Panc1 (cell line): ENCODE results near the gene MTFR1L. TPM values are rescaled to one million over a fixed set of nuclear protein-coding genes. Genes with fewer than 3 reads are reported as not detected.

Experiments used
- ATAC-seq: fragments of 200-7000 bp; cut with Tn5 transposase; 2 replicates; pipeline ENCODE4 v1.9.1; 2020; ENCODE audit warnings: mild to moderate bottlenecking, moderate library complexity
- BruUV-seq: library from RNA; stranded (reverse); fragments of 400-500 nt; replicated peaks from 2 replicates; lab custom pipeline; 2021; lab: Mats Ljungman, UMichigan
- CTCF ChIA-PET: fragments of 300-600 bp; sonication (Branson Sonifier 250); formaldehyde crosslinking; loops from one replicate; lab custom pipeline; 2022; ENCODE audit warnings: antibody characterized with exemption; lab: Charles Lee
- POLR2A ChIA-PET: fragments of 300-600 bp; sonication (Branson Sonifier 250); formaldehyde crosslinking; loops from one replicate; lab custom pipeline; 2022; ENCODE audit warnings: antibody characterized with exemption; lab: Charles Lee
- DNase-seq: peaks from one replicate; pipeline ENCODE4 v3.0.0-alpha.2; 2010; ENCODE audit warnings: low read depth, low spot score
- H3K27ac ChIP-seq: 2 replicates; pipeline ENCODE4 v1.5.1; 2011; ENCODE audit warnings: mild to moderate bottlenecking, low read length, inconsistent platforms
- H3K27me3 ChIP-seq: fragments of 200-500 bp; sonication (Bioruptor generic); 2 replicates; pipeline ENCODE4 v1.6.0; 2014; ENCODE audit warnings: low read length, inconsistent platforms; ENCODE audit not compliant: control insufficient read depth, insufficient read depth
- H3K36me3 ChIP-seq: fragments of 200-500 bp; sonication (Bioruptor generic); 2 replicates; pipeline ENCODE4 v1.5.1; 2014; ENCODE audit warnings: inconsistent platforms, mild to moderate bottlenecking, low read length, moderate library complexity; ENCODE audit not compliant: control insufficient read depth, insufficient read depth
- H3K4me1 ChIP-seq: 2 replicates; pipeline ENCODE4 v1.5.1; 2011; ENCODE audit warnings: inconsistent platforms, mild to moderate bottlenecking, low read length, moderate library complexity; ENCODE audit not compliant: control insufficient read depth, insufficient read depth
- H3K4me3 ChIP-seq, 2 experiments: 2 replicates each; pipeline ENCODE4 v1.5.1; 2011 to 2012; ENCODE audit warnings: low read depth in 2 of 2, low read length in 2 of 2, mild to moderate bottlenecking in 2 of 2, inconsistent platforms in 1 of 2, moderate library complexity in 1 of 2
- H3K9me3 ChIP-seq: fragments of 200-500 bp; sonication (Bioruptor generic); 2 replicates; pipeline ENCODE4 v1.5.1; 2014; ENCODE audit warnings: low read depth, mild to moderate bottlenecking, inconsistent platforms, low read length, moderate library complexity; ENCODE audit not compliant: control insufficient read depth, insufficient read depth
- CTCF ChIP-seq: fragments of 450-650 bp; IDR thresholded peaks from 2 replicates; pipeline ENCODE4 v1.5.1; 2017; ENCODE audit warnings: mild to moderate bottlenecking
- POLR2AphosphoS5 ChIP-seq: IDR thresholded peaks from 2 replicates; pipeline ENCODE4 v1.6.1; 2012; ENCODE audit warnings: mild to moderate bottlenecking, low read depth, low read length, moderate library complexity
- REST ChIP-seq, 2 experiments: IDR thresholded peaks; 2 replicates each; pipeline ENCODE4 v1.6.1; 2011 to 2012; ENCODE audit warnings: low read depth in 2 of 2, control low read depth in 1 of 2, low read length in 1 of 2, mild to moderate bottlenecking in 1 of 2, moderate library complexity in 1 of 2; ENCODE audit not compliant: insufficient read depth in 1 of 2
- SIN3A ChIP-seq: IDR thresholded peaks from 2 replicates; pipeline ENCODE4 v1.6.1; 2012; ENCODE audit warnings: low read depth, mild to moderate bottlenecking, low read length, moderate library complexity, borderline replicate concordance; ENCODE audit not compliant: insufficient read depth
- TCF7L2 ChIP-seq: IDR thresholded peaks from 2 replicates; pipeline ENCODE4 v1.6.1; 2011; ENCODE audit warnings: mild to moderate bottlenecking, low read depth, low read length, inconsistent platforms
- in situ Hi-C: cut with HindIII; loops from 2 replicates; pipeline ENCODE4 v1.10.0; 2016; ENCODE audit warnings: low sequenced_read_pairs, low pct_unique_long_range_greater_than_20kb
- intact Hi-C: fragments of 100-400 bp; cut with micrococcal nuclease; formaldehyde crosslinking; loops from one replicate; pipeline ENCODE4 v1.10.0; 2022; ENCODE audit not compliant: unreplicated experiment
- total RNA-seq: library from RNA; stranded (reverse); gene quantifications from one replicate; pipeline ENCODE4 v1.2.1, GENCODE V29; 2021; ENCODE audit not compliant: unreplicated experiment

Gene MTFR1L
- total RNA-seq, 1 experiment from 2014 or later = 68.5 TPM

- ChIA-PET POLR2A (no interaction called here), CTCF (no interaction called here)
- Histone ChIP-seq H3K4me1 (peaks cover 5% of the 10 kb centered on the region; the same call in 1 of the 2 replicates), H3K4me3 (no peak overlapping the region), H3K36me3 (peaks cover 27% of the 10 kb centered on the region), H3K27me3 (no peaks in the 10 kb centered on the region), H3K27ac (no peak overlapping the region), H3K9me3 (no peaks in the 10 kb centered on the region)
- no TSS peak for BruUV-seq
- ATAC-seq (no peak), DNase-seq (no peak)
- intact Hi-C loops = loop anchor here (10.0 kb wide), 1 partner anchor 160 kb away; the partner anchor contains the start of gene PAFAH2
- in situ Hi-C loops = no loop called here
- TF ChIP-seq SIN3A (no peak), TCF7L2 (no peak), POLR2AphosphoS5 (no peak)
These were observed 15.1 kb downstream of the MTFR1L start for GRCh38 chr1:25834894-25835293.

- TF ChIP-seq POLR2AphosphoS5 = no peak
- no peak for TF ChIP-seq CTCF
- TF ChIP-seq SIN3A = no peak
- TF ChIP-seq TCF7L2 = no peak
- no peak for TF ChIP-seq REST (IDR thresholded peaks at IDR 0.05; ENCODE audit: insufficient read depth in 1 of 2, low read depth in 2 of 2, low read length in 1 of 2)
- no peak for DNase-seq
- in situ Hi-C loops (no loop called here), intact Hi-C loops (loop anchor here (10.0 kb wide), 1 partner anchor 158 kb away; the partner anchor contains the start of gene PAFAH2)
- Histone ChIP-seq H3K36me3 (peaks cover 21% of the 10 kb centered on the region), H3K4me3 (no peak overlapping the region), H3K27ac (no peak overlapping the region), H3K27me3 (no peaks in the 10 kb centered on the region), H3K9me3 (no peaks in the 10 kb centered on the region), H3K4me1 (peaks cover 5% of the 10 kb centered on the region; the same call in 1 of the 2 replicates)
- no TSS peak for BruUV-seq
- no peak for ATAC-seq
- POLR2A ChIA-PET = no interaction called here
- CTCF ChIA-PET = no interaction called here
These were observed 16.9 kb downstream of the MTFR1L start for GRCh38 chr1:25836695-25837094.

- no peak for TF ChIP-seq SIN3A
- TF ChIP-seq TCF7L2 = no peak
- TF ChIP-seq REST (IDR thresholded peaks at IDR 0.05; ENCODE audit: insufficient read depth in 1 of 2, low read depth in 2 of 2, low read length in 1 of 2) = no peak
- TF ChIP-seq POLR2AphosphoS5 = no peak
- TF ChIP-seq CTCF = peak; percentile 63; the same call in 1 of the 2 replicates
- intact Hi-C loops = loop anchor here (10.0 kb wide), 1 partner anchor 157 kb away; the partner anchor contains the start of gene PAFAH2
These were observed 17.6 kb downstream of the MTFR1L start for GRCh38 chr1:25837262-25837875.

More at GRCh38 chr1:25837262-25837875, 17.6 kb downstream of the MTFR1L start:
- Histone ChIP-seq H3K4me1 (peaks cover 5% of the 10 kb centered on the region; the same call in 1 of the 2 replicates), H3K27ac (no peak overlapping the region), H3K4me3 (no peak overlapping the region), H3K9me3 (no peaks in the 10 kb centered on the region), H3K27me3 (no peaks in the 10 kb centered on the region), H3K36me3 (peaks cover 16% of the 10 kb centered on the region)
- BruUV-seq = no TSS peak
- POLR2A ChIA-PET = no interaction called here
- in situ Hi-C loops = no loop called here
- CTCF ChIA-PET = no interaction called here
- DNase-seq = no peak
- no peak for ATAC-seq
